Measurements from ENCODE around the gene NAXD.

- no peak for TF ChIP-seq EZH2 (IDR thresholded peaks at IDR 0.05)
- no peak for TF ChIP-seq POLR2AphosphoS5 (IDR thresholded peaks at IDR 0.05; ENCODE audit: borderline replicate concordance, low read depth, low read length)
Observed at GRCh38 chr13:110607675-110608224, 7.6 kb upstream of the NAXD start.

Measured in SK-N-MC (cell line).